Body of pancreas (tissue), 4 donors: ENCODE data around the gene FLRT2.

Experiments used
- POLR2A ChIP-seq, 3 donors: fragments of 450-650 bp; IDR thresholded peaks; one replicate each; pipeline ENCODE4 v1.6.1; 2016; ENCODE audit warnings: antibody characterized with exemption in 3 of 3, mild to moderate bottlenecking in 2 of 3
- TF ChIP-seq, protein P1 (sequence below), 7 experiments: fragments of 450-650 bp in 4 of 7; fragments of 200-600 bp in 3 of 7; sonication (generic) in 3 of 7; IDR thresholded peaks; one replicate each; pipeline ENCODE4 v1.5.1; 2016 to 2019; ENCODE audit warnings: antibody characterized with exemption in 7 of 7

GRCh38 chr14:85595981-85596380 lies 66.0 kb downstream of the FLRT2 start:
- TF ChIP-seq, protein P1, sequence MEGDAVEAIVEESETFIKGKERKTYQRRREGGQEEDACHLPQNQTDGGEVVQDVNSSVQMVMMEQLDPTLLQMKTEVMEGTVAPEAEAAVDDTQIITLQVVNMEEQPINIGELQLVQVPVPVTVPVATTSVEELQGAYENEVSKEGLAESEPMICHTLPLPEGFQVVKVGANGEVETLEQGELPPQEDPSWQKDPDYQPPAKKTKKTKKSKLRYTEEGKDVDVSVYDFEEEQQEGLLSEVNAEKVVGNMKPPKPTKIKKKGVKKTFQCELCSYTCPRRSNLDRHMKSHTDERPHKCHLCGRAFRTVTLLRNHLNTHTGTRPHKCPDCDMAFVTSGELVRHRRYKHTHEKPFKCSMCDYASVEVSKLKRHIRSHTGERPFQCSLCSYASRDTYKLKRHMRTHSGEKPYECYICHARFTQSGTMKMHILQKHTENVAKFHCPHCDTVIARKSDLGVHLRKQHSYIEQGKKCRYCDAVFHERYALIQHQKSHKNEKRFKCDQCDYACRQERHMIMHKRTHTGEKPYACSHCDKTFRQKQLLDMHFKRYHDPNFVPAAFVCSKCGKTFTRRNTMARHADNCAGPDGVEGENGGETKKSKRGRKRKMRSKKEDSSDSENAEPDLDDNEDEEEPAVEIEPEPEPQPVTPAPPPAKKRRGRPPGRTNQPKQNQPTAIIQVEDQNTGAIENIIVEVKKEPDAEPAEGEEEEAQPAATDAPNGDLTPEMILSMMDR (IDR thresholded peaks at IDR 0.05) = no peak
- TF ChIP-seq POLR2A (IDR thresholded peaks at IDR 0.05) = no peak
